NB4 (cell line): Measurements from ENCODE around the gene ENTPD6.

Experiments used
- DNase-seq: peaks from one replicate; pipeline ENCODE4 v3.0.0; 2010; ENCODE audit warnings: low read depth
- H3K4me3 ChIP-seq: one replicate; pipeline ENCODE4 v1.5.1; 2011; ENCODE audit warnings: mild to moderate bottlenecking, low read depth, low read length, moderate library complexity
- CTCF ChIP-seq: IDR thresholded peaks from one replicate; pipeline ENCODE4 v1.5.1; 2012; ENCODE audit warnings: low read depth, low read length
- MAX ChIP-seq: IDR thresholded peaks from 2 replicates; pipeline ENCODE4 v1.6.1; 2011; ENCODE audit warnings: low read depth, low read length
- MYC ChIP-seq: IDR thresholded peaks from 2 replicates; pipeline ENCODE4 v1.6.1; 2011; ENCODE audit warnings: low read depth, low read length
- POLR2A ChIP-seq: IDR thresholded peaks from 2 replicates; pipeline ENCODE4 v1.6.1; 2011; ENCODE audit warnings: mild to moderate bottlenecking; ENCODE audit not compliant: insufficient read length; ENCODE audit errors: extremely low read depth

Gene ENTPD6

GRCh38 chr20:25205277-25206062, 10.0 kb downstream of the ENTPD6 start:
- no peak for DNase-seq
- TF ChIP-seq MAX (no peak), POLR2A (no peak), MYC (no peak), CTCF (no peak)
- H3K4me3 ChIP-seq: no peak overlapping the region

GRCh38 chr20:25206063-25206403, 10.5 kb downstream of the ENTPD6 start:
- H3K4me3 ChIP-seq: no peak overlapping the region
- DNase-seq: no peak

GRCh38 chr20:25206548-25206947, 11.0 kb downstream of the ENTPD6 start:
- no peak overlapping the region for H3K4me3 ChIP-seq
- TF ChIP-seq CTCF (no peak), POLR2A (no peak), MYC (no peak), MAX (no peak)
- DNase-seq: no peak

More at GRCh38 chr20:25206063-25206403, 10.5 kb downstream of the ENTPD6 start:
- TF ChIP-seq POLR2A (no peak), CTCF (no peak), MAX (no peak), MYC (no peak)

- no peak for DNase-seq
- no peak overlapping the region for H3K4me3 ChIP-seq
- no peak for TF ChIP-seq POLR2A
- no peak for TF ChIP-seq MAX
- TF ChIP-seq CTCF: no peak
- no peak for TF ChIP-seq MYC
These were observed 11.8 kb downstream of the ENTPD6 start for GRCh38 chr20:25207149-25207959.

GRCh38 chr20:25207960-25208534, 12.5 kb downstream of the ENTPD6 start:
- TF ChIP-seq MYC: no peak
- no peak for TF ChIP-seq POLR2A
- TF ChIP-seq MAX: no peak
- TF ChIP-seq CTCF: no peak
- H3K4me3 ChIP-seq: no peak overlapping the region
- no peak for DNase-seq
